GM19463 (cell line): ENCODE measurements around the gene NKX2-3.

Experiments used
- ATAC-seq: cut with Tn5 transposase; IDR thresholded peaks from one replicate; pipeline ENCODE4 v1.9.1; 2021; ENCODE audit warnings: mild to moderate bottlenecking, moderate library complexity; ENCODE audit not compliant: unreplicated experiment

Gene NKX2-3

GRCh38 chr10:99573790-99574189 is 41.0 kb downstream of the NKX2-3 start:
- ATAC-seq = no peak

GRCh38 chr10:99579971-99580370 is 47.2 kb downstream of the NKX2-3 start:
- ATAC-seq = no peak

GRCh38 chr10:99582255-99582770 is 49.6 kb downstream of the NKX2-3 start:
- no peak for ATAC-seq

- ATAC-seq = no peak
These were observed 50.9 kb downstream of the NKX2-3 start for GRCh38 chr10:99583687-99584086.
